HG02840 (cell line): ENCODE data around the gene ILKAP.

Experiments
- ATAC-seq: cut with Tn5 transposase; IDR thresholded peaks from one replicate; pipeline ENCODE4 v1.9.1; 2021; ENCODE audit warnings: mild to moderate bottlenecking, moderate library complexity, moderate number of reproducible peaks; ENCODE audit not compliant: unreplicated experiment, low FRiP score

Gene ILKAP

GRCh38 chr2:238138331-238139195 lies 64.9 kb downstream of the ILKAP start, which contains the start of gene KLHL30:
Gene KLHL30, plus strand, starts transcription at chr2:238138668. Its CDS starts 2,087 bp downstream, at chr2:238140755.
- no peak for ATAC-seq

- no peak for ATAC-seq
Measured at GRCh38 chr2:238137885-238138284, 65.6 kb downstream of the ILKAP start.

GRCh38 chr2:238136820-238137537 lies 66.5 kb downstream of the ILKAP start:
- ATAC-seq = no peak

GRCh38 chr2:238135601-238136150 lies 67.8 kb downstream of the ILKAP start:
- ATAC-seq = no peak

GRCh38 chr2:238134393-238134785 lies 69.1 kb downstream of the ILKAP start:
- no peak for ATAC-seq

GRCh38 chr2:238133499-238134392 lies 69.7 kb downstream of the ILKAP start:
- no peak for ATAC-seq

GRCh38 chr2:238132463-238133450 lies 70.7 kb downstream of the ILKAP start:
- ATAC-seq = no peak

- no peak for ATAC-seq
Measured at GRCh38 chr2:238131761-238132462, 71.6 kb downstream of the ILKAP start.

- ATAC-seq = no peak
Measured at GRCh38 chr2:238130696-238131628, 72.5 kb downstream of the ILKAP start.

GRCh38 chr2:238130111-238130695 lies 73.3 kb downstream of the ILKAP start:
- no peak for ATAC-seq

- no peak for ATAC-seq
Measured at GRCh38 chr2:238129166-238130010, 74.1 kb downstream of the ILKAP start.

GRCh38 chr2:238128534-238129001 lies 74.9 kb downstream of the ILKAP start:
- no peak for ATAC-seq

- no peak for ATAC-seq
Measured at GRCh38 chr2:238128061-238128440, 75.4 kb downstream of the ILKAP start.

- ATAC-seq = no peak
Measured at GRCh38 chr2:238127165-238128060, 76.1 kb downstream of the ILKAP start.

GRCh38 chr2:238126775-238127164 lies 76.7 kb downstream of the ILKAP start:
- ATAC-seq = no peak
